ENCODE data around the gene SHISA9.

GRCh38 chr16:13102401-13102800 is 201.0 kb downstream of the SHISA9 start:
- TF ChIP-seq CTCF (IDR thresholded peaks at IDR 0.05; ENCODE audit: low read depth, low read length) (no peak), POLR2A (IDR thresholded peaks at IDR 0.05; ENCODE audit: extremely low read depth, insufficient read length) (no peak)
- TF ChIP-seq, protein P1, sequence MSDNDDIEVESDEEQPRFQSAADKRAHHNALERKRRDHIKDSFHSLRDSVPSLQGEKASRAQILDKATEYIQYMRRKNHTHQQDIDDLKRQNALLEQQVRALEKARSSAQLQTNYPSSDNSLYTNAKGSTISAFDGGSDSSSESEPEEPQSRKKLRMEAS (IDR thresholded peaks at IDR 0.05; ENCODE audit: low read depth, low read length): no peak

All from NB4 (cell line).